Activated CD8-positive, alpha-beta T cell treated with anti-CD3 and anti-CD28 coated beads for 36 hours (primary cell): Measurements from ENCODE around the gene TRIP13. TPM values are rescaled to one million over a fixed set of nuclear protein-coding genes. Genes with fewer than 3 reads are reported as not detected.

Source experiments
- ATAC-seq: fragments of 200-7000 bp; cut with Tn5 transposase; one replicate; pipeline ENCODE4 v1.10.0; 2021; ENCODE audit warnings: mild to moderate bottlenecking, moderate library complexity
- CTCF ChIA-PET: fragments of 350-600 bp; sonication (Branson Sonifier 250); formaldehyde crosslinking; loops from one replicate; lab custom pipeline; 2021; ENCODE audit warnings: antibody characterized with exemption; lab: Charles Lee
- POLR2A ChIA-PET: fragments of 350-600 bp; sonication (Branson Sonifier 250); formaldehyde crosslinking; loops from one replicate; lab custom pipeline; 2021; ENCODE audit warnings: antibody characterized with exemption; lab: Charles Lee
- DNase-seq: peaks from one replicate; pipeline ENCODE4 v3.0.0-alpha.2; 2020
- H3K27ac Mint-ChIP-seq: one replicate; pipeline ENCODE4 v1.8.0; 2021; ENCODE audit warnings: mild to moderate bottlenecking, mixed read lengths
- H3K27me3 Mint-ChIP-seq: one replicate; pipeline ENCODE4 v1.8.0; 2021; ENCODE audit warnings: mixed read lengths
- H3K36me3 Mint-ChIP-seq: one replicate; pipeline ENCODE4 v1.8.0; 2021; ENCODE audit warnings: low read depth, mixed read lengths
- H3K4me1 Mint-ChIP-seq: one replicate; pipeline ENCODE4 v1.8.0; 2021; ENCODE audit warnings: low read depth, mixed read lengths
- H3K4me3 Mint-ChIP-seq: one replicate; pipeline ENCODE4 v1.8.0; 2021; ENCODE audit warnings: mild to moderate bottlenecking, moderate library complexity, mixed read lengths
- H3K9me3 Mint-ChIP-seq: one replicate; pipeline ENCODE4 v1.8.0; 2021; ENCODE audit warnings: mixed read lengths
- CTCF ChIP-seq: fragments of 200-600 bp; IDR thresholded peaks from one replicate; pipeline ENCODE4 v1.8.0; 2022; ENCODE audit warnings: antibody characterized with exemption, mild to moderate bottlenecking
- intact Hi-C: fragments of 100-400 bp; cut with micrococcal nuclease; formaldehyde crosslinking; loops from one replicate; pipeline ENCODE4 v1.10.0; 2022
- total RNA-seq, 2 experiments: library from RNA; stranded (reverse); gene quantifications; one replicate each; pipeline ENCODE4 v1.2.3, GENCODE V29; 2021

Gene TRIP13
- total RNA-seq, 2 experiments from 2014 or later, result 31.0 to 36.9 TPM

GRCh38 chr5:947626-948471 is 55.2 kb downstream of the TRIP13 start:
- H3K4me1 Mint-ChIP-seq, result peaks cover 2% of the 10 kb centered on the region
- no peaks in the 10 kb centered on the region for H3K36me3 Mint-ChIP-seq
- intact Hi-C loops, result no loop called here
- ATAC-seq (no peak), DNase-seq (no peak)
- no peak for TF ChIP-seq CTCF
- POLR2A ChIA-PET, result interaction anchor here (1.5 kb wide), 1 partner anchor 9 kb away, joined by 6 read pairs; no protein-coding TSS in a partner anchor
- peaks cover 60% of the 10 kb centered on the region for H3K27me3 Mint-ChIP-seq
- no peak overlapping the region for H3K27ac Mint-ChIP-seq
- no peaks in the 10 kb centered on the region for H3K9me3 Mint-ChIP-seq
- CTCF ChIA-PET, result no interaction called here
- no peak overlapping the region for H3K4me3 Mint-ChIP-seq

GRCh38 chr5:948472-949274 is 56.0 kb downstream of the TRIP13 start:
- H3K36me3 Mint-ChIP-seq, result no peaks in the 10 kb centered on the region
- peaks cover 2% of the 10 kb centered on the region for H3K4me1 Mint-ChIP-seq
- H3K27ac Mint-ChIP-seq, result no peak overlapping the region
- H3K27me3 Mint-ChIP-seq, result peaks cover 58% of the 10 kb centered on the region
- no peaks in the 10 kb centered on the region for H3K9me3 Mint-ChIP-seq
- DNase-seq (no peak), ATAC-seq (no peak)
- ChIA-PET POLR2A (interaction anchor here (1.5 kb wide), 1 partner anchor 8 kb away, joined by 6 read pairs; no protein-coding TSS in a partner anchor), CTCF (interaction anchor here (0.6 to 1.4 kb wide), 2 partner anchors 25 to 505 kb away, joined by 3 to 5 read pairs; no protein-coding TSS in a partner anchor)
- H3K4me3 Mint-ChIP-seq, result no peak overlapping the region
- TF ChIP-seq CTCF, result no peak
- intact Hi-C loops, result no loop called here

GRCh38 chr5:949275-949543 is 56.5 kb downstream of the TRIP13 start:
- Mint-ChIP-seq H3K4me3 (no peak overlapping the region), H3K27me3 (peaks cover 58% of the 10 kb centered on the region), H3K4me1 (peaks cover 2% of the 10 kb centered on the region), H3K9me3 (no peaks in the 10 kb centered on the region), H3K27ac (no peak overlapping the region), H3K36me3 (no peaks in the 10 kb centered on the region)
- DNase-seq (no peak), ATAC-seq (no peak)
- CTCF ChIA-PET, result interaction anchor here (0.6 to 1.4 kb wide), 2 partner anchors 26 to 505 kb away, joined by 3 to 5 read pairs; no protein-coding TSS in a partner anchor
- TF ChIP-seq CTCF, result no peak
- intact Hi-C loops, result no loop called here
- POLR2A ChIA-PET, result interaction anchor here (1.5 kb wide), 1 partner anchor 8 kb away, joined by 6 read pairs; no protein-coding TSS in a partner anchor

GRCh38 chr5:949815-950560 is 57.3 kb downstream of the TRIP13 start:
- H3K4me1 Mint-ChIP-seq, result peaks cover 2% of the 10 kb centered on the region
- ChIA-PET POLR2A (interaction anchor here (1.4 kb wide), 1 partner anchor 60 kb away, joined by 6 read pairs; no protein-coding TSS in a partner anchor), CTCF (interaction anchor here (1.4 kb wide), 1 partner anchor 27 kb away, joined by 5 read pairs; no protein-coding TSS in a partner anchor)
- peaks cover 54% of the 10 kb centered on the region for H3K27me3 Mint-ChIP-seq
- intact Hi-C loops, result no loop called here
- TF ChIP-seq CTCF, result no peak
- no peak overlapping the region for H3K27ac Mint-ChIP-seq
- no peak for DNase-seq
- ATAC-seq, result no peak
- no peaks in the 10 kb centered on the region for H3K36me3 Mint-ChIP-seq
- no peak overlapping the region for H3K4me3 Mint-ChIP-seq
- no peaks in the 10 kb centered on the region for H3K9me3 Mint-ChIP-seq
